Natural killer cell (primary cell): ENCODE results near the gene BPIFB6. TPM values are rescaled to one million over a fixed set of nuclear protein-coding genes. Genes with fewer than 3 reads are reported as not detected.

ENCODE experiments used
- ATAC-seq, 3 donors: fragments of 150-1000 bp in 2 of 3; fragments of 200-7000 bp in 1 of 3; cut with Tn5 transposase; 1 replicate in 1 of 3; 2 replicates in 2 of 3; pipeline ENCODE4 v1.10.0; 2021; ENCODE audit warnings: mild to moderate bottlenecking in 2 of 3, moderate library complexity in 2 of 3
- DNase-seq, 2 donors: peaks; one replicate each; pipeline versions ENCODE4 v3.0.0 to v3.0.0-alpha.2; 2013 to 2021; ENCODE audit warnings: mixed read lengths in 1 of 2
- H3K27ac ChIP-seq: one replicate; pipeline ENCODE4 v1.5.1; 2013; ENCODE audit warnings: mild to moderate bottlenecking, low read length
- H3K27me3 ChIP-seq: one replicate; pipeline ENCODE4 v1.6.1; 2013; ENCODE audit warnings: low read length; ENCODE audit not compliant: control insufficient read depth, insufficient read depth
- H3K36me3 ChIP-seq: one replicate; pipeline ENCODE4 v1.6.1; 2013; ENCODE audit warnings: low read length; ENCODE audit not compliant: control insufficient read depth, insufficient read depth
- H3K4me1 ChIP-seq: one replicate; pipeline ENCODE4 v1.6.1; 2013; ENCODE audit warnings: low read length; ENCODE audit not compliant: control insufficient read depth, insufficient read depth
- H3K4me3 ChIP-seq: one replicate; pipeline ENCODE4 v1.5.1; 2013; ENCODE audit warnings: low read length
- H3K9me3 ChIP-seq: one replicate; pipeline ENCODE4 v1.6.1; 2013; ENCODE audit warnings: low read length; ENCODE audit not compliant: control insufficient read depth, insufficient read depth
- H3K27ac Mint-ChIP-seq, 2 donors: one replicate each; pipeline ENCODE4 v1.8.0; 2022; ENCODE audit warnings: mild to moderate bottlenecking in 2 of 2, mixed read lengths in 2 of 2, moderate library complexity in 1 of 2
- H3K27me3 Mint-ChIP-seq, 2 donors: one replicate each; pipeline ENCODE4 v1.8.0; 2022; ENCODE audit warnings: low read depth in 2 of 2, mixed read lengths in 2 of 2
- H3K36me3 Mint-ChIP-seq: one replicate; pipeline ENCODE4 v1.8.0; 2022; ENCODE audit warnings: mixed read lengths
- H3K4me1 Mint-ChIP-seq, 2 donors: one replicate each; pipeline ENCODE4 v1.8.0; 2022; ENCODE audit warnings: mixed read lengths in 2 of 2
- H3K4me3 Mint-ChIP-seq: one replicate; pipeline ENCODE4 v1.8.0; 2022; ENCODE audit warnings: mild to moderate bottlenecking, moderate library complexity, mixed read lengths
- H3K9me3 Mint-ChIP-seq, 2 donors: one replicate each; pipeline ENCODE4 v1.8.0; 2022; ENCODE audit warnings: mixed read lengths in 2 of 2
- WGBS: methylation state at CpG from one replicate; pipeline ENCODE4 v1.1.7; 2013; ENCODE audit warnings: missing lambda C conversion rate; ENCODE audit not compliant: insufficient coverage; 5-methylcytosine and 5-hydroxymethylcytosine counted together
- intact Hi-C: fragments of 100-400 bp; cut with micrococcal nuclease; formaldehyde crosslinking; loops from one replicate; pipeline ENCODE4 v1.14.2; 2022
- total RNA-seq, 4 donors: library from RNA; stranded (reverse); fragments of 120-200 nt in 1 of 4; gene quantifications; one replicate each; pipeline versions ENCODE4 v1.2.3 to v1.2.4, GENCODE V29; 2013 to 2022
- TF ChIP-seq, protein P1 (sequence below): fragments of 200-600 bp; IDR thresholded peaks from one replicate; pipeline ENCODE4 v1.8.0; 2022; ENCODE audit warnings: antibody characterized with exemption

BPIFB6 gene
- total RNA-seq, 3 donors from 2014 or later (not counting 1 experiment from before 2014, with no cell fraction given), result not detected

DNA sequence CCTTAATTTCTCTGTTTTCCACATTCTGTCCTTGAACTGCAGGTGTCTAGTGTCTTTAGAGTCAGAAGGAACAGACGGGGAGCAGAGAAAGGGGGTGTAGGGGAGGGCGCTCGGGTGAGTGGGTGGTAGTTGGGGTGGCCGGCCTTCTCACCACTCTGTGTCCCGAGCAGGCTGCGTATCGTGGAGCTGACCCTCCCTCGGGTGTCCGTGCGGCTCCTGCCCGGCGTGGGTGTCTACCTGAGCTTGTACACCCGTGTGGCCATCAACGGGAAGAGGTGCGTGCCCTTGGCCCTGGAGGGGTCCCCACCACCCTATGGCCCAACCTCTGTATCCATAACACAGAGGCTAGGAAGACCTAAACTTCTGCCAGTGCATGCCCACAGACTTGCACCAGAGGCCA lies 53.3 kb downstream of the BPIFB6 start:
- H3K4me3 ChIP-seq, result no peak overlapping the region
- H3K27ac ChIP-seq, result no peak overlapping the region
- H3K9me3 ChIP-seq, result no peaks in the 10 kb centered on the region
- WGBS, result 93% methylated on average over 15 of the region's 15 CpGs
- Mint-ChIP-seq H3K36me3 (no peaks in the 10 kb centered on the region), H3K4me3 (no peak overlapping the region), H3K27me3 (no peaks in the 10 kb centered on the region), H3K27ac (no peak overlapping the region), H3K9me3 (no peaks in the 10 kb centered on the region), H3K4me1 (no peaks in the 10 kb centered on the region)
- H3K36me3 ChIP-seq, result no peaks in the 10 kb centered on the region
- TF ChIP-seq, protein P1, sequence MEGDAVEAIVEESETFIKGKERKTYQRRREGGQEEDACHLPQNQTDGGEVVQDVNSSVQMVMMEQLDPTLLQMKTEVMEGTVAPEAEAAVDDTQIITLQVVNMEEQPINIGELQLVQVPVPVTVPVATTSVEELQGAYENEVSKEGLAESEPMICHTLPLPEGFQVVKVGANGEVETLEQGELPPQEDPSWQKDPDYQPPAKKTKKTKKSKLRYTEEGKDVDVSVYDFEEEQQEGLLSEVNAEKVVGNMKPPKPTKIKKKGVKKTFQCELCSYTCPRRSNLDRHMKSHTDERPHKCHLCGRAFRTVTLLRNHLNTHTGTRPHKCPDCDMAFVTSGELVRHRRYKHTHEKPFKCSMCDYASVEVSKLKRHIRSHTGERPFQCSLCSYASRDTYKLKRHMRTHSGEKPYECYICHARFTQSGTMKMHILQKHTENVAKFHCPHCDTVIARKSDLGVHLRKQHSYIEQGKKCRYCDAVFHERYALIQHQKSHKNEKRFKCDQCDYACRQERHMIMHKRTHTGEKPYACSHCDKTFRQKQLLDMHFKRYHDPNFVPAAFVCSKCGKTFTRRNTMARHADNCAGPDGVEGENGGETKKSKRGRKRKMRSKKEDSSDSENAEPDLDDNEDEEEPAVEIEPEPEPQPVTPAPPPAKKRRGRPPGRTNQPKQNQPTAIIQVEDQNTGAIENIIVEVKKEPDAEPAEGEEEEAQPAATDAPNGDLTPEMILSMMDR, result no peak
- intact Hi-C loops, result no loop called here
- no peak for DNase-seq
- H3K27me3 ChIP-seq, result no peaks in the 10 kb centered on the region
- H3K4me1 ChIP-seq, result no peaks in the 10 kb centered on the region
- ATAC-seq, result no peak

DNA sequence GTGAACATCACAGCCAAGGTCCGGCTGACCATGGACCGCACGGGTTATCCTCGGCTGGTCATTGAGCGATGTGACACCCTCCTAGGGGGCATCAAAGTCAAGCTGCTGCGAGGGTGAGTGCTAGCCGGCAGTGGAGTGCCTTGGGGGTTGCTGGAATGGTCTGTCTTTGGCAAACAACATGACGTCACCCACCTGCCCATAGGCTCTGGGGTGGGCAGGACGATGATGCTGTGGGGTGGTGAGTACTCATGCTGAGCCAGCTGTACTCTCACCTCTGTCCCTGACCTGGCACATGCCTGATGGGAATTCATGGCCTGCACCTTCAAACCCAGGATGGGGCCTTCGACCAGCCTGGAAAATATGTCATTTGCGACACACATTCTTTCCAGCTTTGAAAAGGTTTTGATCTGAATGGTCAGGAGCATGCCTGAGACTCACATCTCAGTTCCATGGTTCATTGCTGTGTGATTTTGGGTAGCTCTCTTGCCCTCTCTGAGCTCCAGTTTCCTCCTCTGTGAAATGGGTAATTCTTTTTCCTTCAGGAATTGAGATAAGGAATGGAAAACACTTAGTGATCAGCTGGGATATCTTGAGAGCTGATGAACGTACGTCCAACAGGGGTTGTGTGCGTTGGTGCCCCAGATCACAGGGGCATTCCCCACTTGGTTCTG lies 54.7 kb downstream of the BPIFB6 start:
- WGBS, result 91% methylated on average over 14 of the region's 14 CpGs
- intact Hi-C loops, result no loop called here
- no peaks in the 10 kb centered on the region for H3K27me3 ChIP-seq
- Mint-ChIP-seq H3K9me3 (no peaks in the 10 kb centered on the region), H3K4me1 (no peaks in the 10 kb centered on the region), H3K36me3 (no peaks in the 10 kb centered on the region), H3K4me3 (no peak overlapping the region), H3K27me3 (no peaks in the 10 kb centered on the region), H3K27ac (no peak overlapping the region)
- TF ChIP-seq, protein P1, result no peak
- no peaks in the 10 kb centered on the region for H3K36me3 ChIP-seq
- H3K27ac ChIP-seq, result no peak overlapping the region
- H3K9me3 ChIP-seq, result no peaks in the 10 kb centered on the region
- ATAC-seq (no peak), DNase-seq (no peak)
- no peaks in the 10 kb centered on the region for H3K4me1 ChIP-seq
- no peak overlapping the region for H3K4me3 ChIP-seq

DNA sequence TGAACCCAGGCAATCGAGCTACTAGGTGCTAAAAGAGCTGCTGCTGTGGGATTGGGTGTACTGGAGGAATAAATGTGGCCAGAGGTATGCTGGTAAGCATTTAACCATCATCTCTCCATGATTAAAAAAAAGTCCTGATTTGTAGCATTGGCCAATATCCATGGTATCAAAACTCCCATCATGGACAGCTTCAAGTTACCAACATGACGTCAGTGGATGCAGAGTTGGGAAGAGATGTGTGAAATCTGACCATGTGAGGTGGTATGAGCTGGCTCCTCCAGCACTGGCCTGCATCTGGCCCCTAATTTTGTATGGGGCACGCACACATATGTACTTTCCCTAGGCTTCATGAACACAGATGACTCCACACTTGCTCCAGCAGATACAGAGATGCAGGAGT lies 59.7 kb downstream of the BPIFB6 start:
- H3K4me3 Mint-ChIP-seq, result no peak overlapping the region
- WGBS, result 86% methylated on average over 3 of the region's 3 CpGs
- intact Hi-C loops, result no loop called here
- Histone ChIP-seq H3K27me3 (no peaks in the 10 kb centered on the region), H3K4me1 (no peaks in the 10 kb centered on the region), H3K9me3 (no peaks in the 10 kb centered on the region), H3K4me3 (no peak overlapping the region), H3K36me3 (no peaks in the 10 kb centered on the region), H3K27ac (no peak overlapping the region)
- DNase-seq (no peak), ATAC-seq (no peak)
- peaks cover 0 to 4% of the 10 kb centered on the region in 2 donors for H3K27me3 Mint-ChIP-seq
- TF ChIP-seq, protein P1, result no peak
- H3K36me3 Mint-ChIP-seq, result no peaks in the 10 kb centered on the region
- H3K27ac Mint-ChIP-seq, result no peak overlapping the region
- H3K9me3 Mint-ChIP-seq, result no peaks in the 10 kb centered on the region
- H3K4me1 Mint-ChIP-seq, result no peaks in the 10 kb centered on the region

DNA sequence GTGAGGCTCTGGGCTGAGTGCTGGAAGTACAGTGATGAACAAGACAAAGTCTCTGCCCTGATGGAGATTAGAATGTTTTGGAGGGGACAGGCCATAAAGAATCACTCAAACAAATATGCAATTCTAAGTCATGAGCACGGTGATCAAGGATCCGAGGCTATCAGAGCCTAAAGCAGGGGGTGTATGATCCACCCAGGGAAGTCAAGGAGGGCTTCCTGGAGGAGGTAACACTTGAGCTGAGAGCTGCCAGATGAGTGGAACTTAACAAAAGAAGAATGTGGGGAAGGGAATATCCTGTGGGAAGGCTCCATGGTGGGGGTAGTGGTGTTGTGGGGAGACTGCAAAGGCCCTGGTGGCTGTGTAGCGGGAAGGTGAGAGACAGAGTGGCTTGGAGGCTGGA lies 60.2 kb downstream of the BPIFB6 start:
- TF ChIP-seq, protein P1, result no peak
- Mint-ChIP-seq H3K27me3 (peaks cover 0 to 4% of the 10 kb centered on the region in 2 donors), H3K4me1 (no peaks in the 10 kb centered on the region), H3K9me3 (no peaks in the 10 kb centered on the region), H3K27ac (no peak overlapping the region), H3K4me3 (no peak overlapping the region), H3K36me3 (no peaks in the 10 kb centered on the region)
- Histone ChIP-seq H3K4me1 (no peaks in the 10 kb centered on the region), H3K36me3 (no peaks in the 10 kb centered on the region), H3K27ac (no peak overlapping the region), H3K4me3 (no peak overlapping the region), H3K9me3 (no peaks in the 10 kb centered on the region), H3K27me3 (no peaks in the 10 kb centered on the region)
- no peak for ATAC-seq
- 89% methylated on average over 3 of the region's 3 CpGs for WGBS
- intact Hi-C loops, result no loop called here
- DNase-seq, result no peak
